NCI-H748 (cell line): ENCODE measurements around the gene UBAP2.

ENCODE experiments used
- DNase-seq: peaks from one replicate; lab custom pipeline; 2025; ENCODE audit not compliant: unreplicated experiment; lab: John Stamatoyannopoulos, UW

Gene UBAP2, protein sequence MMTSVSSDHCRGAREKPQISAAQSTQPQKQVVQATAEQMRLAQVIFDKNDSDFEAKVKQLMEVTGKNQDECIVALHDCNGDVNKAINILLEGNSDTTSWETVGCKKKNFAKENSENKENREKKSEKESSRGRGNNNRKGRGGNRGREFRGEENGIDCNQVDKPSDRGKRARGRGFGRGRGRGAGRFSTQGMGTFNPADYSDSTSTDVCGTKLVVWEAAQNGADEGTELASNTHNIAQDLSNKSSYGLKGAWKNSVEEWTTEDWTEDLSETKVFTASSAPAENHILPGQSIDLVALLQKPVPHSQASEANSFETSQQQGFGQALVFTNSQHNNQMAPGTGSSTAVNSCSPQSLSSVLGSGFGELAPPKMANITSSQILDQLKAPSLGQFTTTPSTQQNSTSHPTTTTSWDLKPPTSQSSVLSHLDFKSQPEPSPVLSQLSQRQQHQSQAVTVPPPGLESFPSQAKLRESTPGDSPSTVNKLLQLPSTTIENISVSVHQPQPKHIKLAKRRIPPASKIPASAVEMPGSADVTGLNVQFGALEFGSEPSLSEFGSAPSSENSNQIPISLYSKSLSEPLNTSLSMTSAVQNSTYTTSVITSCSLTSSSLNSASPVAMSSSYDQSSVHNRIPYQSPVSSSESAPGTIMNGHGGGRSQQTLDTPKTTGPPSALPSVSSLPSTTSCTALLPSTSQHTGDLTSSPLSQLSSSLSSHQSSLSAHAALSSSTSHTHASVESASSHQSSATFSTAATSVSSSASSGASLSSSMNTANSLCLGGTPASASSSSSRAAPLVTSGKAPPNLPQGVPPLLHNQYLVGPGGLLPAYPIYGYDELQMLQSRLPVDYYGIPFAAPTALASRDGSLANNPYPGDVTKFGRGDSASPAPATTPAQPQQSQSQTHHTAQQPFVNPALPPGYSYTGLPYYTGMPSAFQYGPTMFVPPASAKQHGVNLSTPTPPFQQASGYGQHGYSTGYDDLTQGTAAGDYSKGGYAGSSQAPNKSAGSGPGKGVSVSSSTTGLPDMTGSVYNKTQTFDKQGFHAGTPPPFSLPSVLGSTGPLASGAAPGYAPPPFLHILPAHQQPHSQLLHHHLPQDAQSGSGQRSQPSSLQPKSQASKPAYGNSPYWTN

DNA sequence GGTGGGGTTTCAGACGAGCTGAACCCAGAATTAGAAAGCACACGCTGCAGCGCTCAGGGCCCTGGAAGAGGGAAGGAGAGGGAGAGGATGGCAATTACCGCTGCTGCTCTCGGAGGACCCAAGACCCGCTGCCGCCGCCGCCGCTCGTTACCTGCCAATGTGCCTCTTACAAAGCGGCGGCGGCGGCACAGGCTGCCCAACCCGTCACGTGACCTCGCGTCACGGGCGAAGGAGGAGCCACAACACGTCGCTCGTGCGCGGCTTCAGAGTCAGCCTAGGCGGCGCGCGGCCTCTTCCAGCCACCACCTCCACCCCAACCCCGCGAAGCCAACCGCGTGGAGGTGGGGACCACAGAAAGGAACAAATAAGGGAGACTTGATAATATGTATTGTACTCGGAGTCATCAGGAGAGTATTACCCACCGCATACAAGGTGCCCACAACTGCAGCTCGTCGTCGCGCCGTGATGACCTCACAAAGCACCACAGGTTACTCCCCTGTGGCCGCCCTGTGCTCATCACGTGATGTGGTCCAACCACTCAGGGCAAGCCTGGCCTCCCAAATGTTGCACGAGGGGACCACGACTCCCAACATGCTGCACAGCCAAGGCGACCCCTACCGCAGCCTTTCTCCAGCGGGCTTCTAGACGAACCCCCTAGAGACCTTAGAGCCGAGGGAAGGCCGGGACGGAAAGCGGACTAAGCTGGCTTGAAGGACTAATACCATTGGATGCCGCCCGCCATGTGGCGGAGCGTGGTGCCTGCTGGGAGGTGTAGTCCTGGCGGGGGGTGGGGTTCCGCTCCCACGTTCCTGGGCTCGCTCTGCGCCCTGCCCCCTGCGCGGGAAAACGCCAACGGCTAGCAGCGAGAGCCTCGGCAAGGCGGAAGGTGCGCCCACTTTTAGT, at the start of gene UBAP2:
Gene UBAP2 (minus strand): TSS at position 161 of the 903 bp plus-strand sequence. CDS start 31,739 bp downstream, outside the sequence.
- DNase-seq, result peak; percentile 98

DNA sequence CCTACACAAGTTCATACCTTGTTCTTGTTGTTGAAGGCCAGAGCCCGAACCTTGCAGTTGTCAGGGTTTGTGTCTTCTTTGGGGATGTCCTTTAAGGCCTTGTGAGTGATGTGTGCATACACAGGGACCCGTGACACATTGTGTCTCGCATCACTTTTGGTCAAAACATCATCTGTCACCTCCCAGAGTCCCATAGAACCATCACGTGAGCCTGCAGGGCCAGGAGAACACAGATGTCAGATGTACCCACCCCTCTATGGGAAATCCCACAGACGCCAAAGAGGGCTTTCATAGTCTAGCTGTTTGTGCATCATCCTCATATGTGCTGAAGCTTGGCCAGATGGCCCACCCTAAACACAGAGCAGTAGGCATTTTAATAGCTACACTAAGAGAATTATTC, 49.6 kb upstream of the UBAP2 start:
- no peak for DNase-seq

GRCh38 chr9:34097865-34098264, 49.2 kb upstream of the UBAP2 start:
- DNase-seq, result no peak

DNA sequence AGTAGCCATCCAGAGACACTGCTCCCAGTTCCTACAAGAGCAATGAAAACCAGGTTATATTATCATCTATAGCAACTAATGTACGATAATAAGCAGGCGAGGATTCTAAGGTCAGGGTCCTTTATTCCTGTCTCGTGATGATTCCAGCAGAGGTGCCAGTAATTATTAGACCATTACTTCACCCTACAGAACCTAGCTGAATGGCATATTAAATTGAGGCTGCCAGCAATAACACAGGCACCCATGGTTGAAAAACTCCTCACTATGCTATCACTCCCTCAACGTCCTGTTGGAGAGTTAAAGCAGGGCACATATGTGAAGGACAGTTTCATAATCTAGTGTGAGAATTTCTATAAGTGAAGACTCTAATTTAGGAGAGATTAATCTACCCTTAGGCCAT, 48.1 kb upstream of the UBAP2 start:
- DNase-seq, result no peak

- DNase-seq, result no peak
These were observed 44.9 kb upstream of the UBAP2 start for GRCh38 chr9:34093578-34093977.

- no peak for DNase-seq
These were observed 40.6 kb upstream of the UBAP2 start for GRCh38 chr9:34089311-34089710.

DNA sequence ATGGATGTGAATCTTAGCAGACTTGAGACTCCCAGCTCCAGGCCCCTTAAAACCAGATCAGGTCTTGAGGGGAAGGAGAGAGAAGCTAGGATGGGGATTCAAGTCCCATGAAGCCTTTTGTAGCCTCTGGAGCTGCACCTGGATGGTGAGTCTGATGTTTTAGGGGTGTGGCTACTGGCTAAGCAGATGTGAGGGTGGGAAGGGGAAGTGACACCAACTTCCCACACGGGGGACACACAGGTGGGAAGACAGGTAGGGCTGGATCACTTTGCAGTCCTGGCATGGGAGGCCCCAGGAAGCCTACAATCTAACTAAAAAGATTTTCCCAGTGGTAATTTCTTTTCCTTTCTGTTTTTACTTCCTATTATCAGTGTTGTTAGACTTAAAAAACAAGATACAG, 38.7 kb upstream of the UBAP2 start:
- DNase-seq, result no peak

DNA sequence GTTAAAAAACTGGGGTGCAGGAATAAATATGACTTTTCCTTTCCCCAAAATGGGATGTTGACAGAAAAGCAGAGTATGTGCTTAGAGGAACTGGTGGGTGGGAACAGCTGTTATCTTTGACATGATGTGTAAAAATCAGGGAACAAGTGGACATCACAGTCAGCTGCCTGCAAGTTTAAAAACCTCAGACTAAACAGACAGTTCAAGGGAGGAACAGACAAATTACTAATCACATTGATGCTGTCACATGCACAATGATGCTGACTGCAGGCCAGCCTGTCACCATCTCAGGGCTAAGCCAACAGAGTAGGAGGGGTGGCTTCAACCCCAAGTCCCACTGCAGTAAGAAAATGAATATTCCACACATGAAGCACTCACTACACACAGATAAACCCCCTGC, 38.2 kb upstream of the UBAP2 start:
- no peak for DNase-seq

GRCh38 chr9:34085581-34086500, 37.2 kb upstream of the UBAP2 start:
- no peak for DNase-seq

- no peak for DNase-seq
These were observed 35.9 kb upstream of the UBAP2 start for GRCh38 chr9:34084562-34084961.

DNA sequence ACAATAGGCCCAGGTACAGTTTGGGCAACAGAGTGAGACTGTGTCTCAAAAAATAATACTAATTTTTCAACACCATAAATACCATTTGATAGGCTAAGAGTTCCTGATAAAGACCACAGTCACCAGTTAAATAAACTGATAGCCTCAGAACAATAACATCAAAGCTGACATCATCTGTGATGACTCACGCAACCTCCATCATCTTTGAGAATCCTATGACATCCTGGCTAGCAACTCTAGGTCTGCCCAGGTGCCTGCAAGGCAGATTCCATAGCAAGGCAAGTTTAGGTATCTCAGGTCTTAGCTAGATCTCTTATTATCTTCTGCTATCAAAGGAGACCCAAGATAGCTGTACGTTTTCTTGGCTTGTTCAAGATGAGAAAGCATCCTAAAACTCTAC, 30.5 kb upstream of the UBAP2 start:
- no peak for DNase-seq

- no peak for DNase-seq
These were observed 24.3 kb upstream of the UBAP2 start for GRCh38 chr9:34072868-34073590.

DNA sequence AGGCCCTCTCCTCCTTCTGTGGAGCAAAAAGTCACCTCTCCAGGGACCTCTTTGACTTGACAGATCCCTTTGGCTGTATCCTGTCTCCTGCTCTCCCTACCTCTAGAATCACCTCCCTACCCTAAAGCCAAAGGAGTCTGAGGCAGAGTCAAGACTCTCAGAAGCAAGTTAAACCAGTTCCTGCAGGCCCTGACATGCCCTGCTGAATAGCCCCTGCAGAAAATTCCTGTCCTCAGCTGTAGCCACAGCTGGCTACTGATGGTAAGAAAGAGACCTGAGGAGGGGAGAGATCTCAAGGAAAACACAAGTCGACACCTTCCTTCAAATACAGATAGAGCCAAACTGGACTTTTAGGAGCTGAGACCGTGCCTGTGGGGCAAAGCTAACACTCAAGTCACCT, 23.7 kb upstream of the UBAP2 start:
- peak; percentile 39 for DNase-seq

DNA sequence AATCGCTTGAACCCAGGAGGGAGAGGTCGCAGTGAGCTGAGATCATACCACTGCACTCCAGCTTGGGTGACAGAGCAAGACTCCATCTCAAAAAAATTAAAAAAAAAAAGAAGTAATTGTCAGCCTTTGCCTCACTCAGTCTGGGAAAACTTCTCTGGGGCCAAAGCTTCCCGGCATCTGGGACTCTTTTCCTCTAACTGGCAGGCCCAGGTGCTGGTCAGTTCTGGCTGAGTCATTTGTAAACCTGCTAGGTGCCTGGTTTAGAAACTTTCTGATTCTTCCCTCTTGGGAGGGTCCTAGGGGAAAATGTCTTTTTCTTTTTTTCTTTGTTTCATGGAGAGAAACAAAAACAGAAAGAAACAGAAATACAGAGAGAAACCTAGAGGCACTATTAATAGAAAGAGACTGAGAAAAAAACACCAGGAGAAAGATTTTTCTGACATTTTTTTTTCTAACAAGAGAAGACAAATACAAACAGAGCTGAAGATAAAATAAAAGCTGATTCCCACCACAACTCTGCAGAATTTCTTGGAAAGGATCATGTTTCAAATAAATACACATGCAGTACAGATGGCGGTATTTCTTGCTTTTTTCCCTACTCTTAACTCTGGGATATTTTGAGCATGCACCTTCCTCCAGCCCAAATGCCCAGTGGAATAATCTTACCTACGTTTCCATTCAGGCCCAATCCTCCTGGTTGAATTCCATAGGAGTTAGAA, 22.1 kb upstream of the UBAP2 start:
- DNase-seq, result no peak

- DNase-seq, result no peak
These were observed 21.1 kb upstream of the UBAP2 start for GRCh38 chr9:34069831-34070230.

GRCh38 chr9:34065541-34065940, 16.9 kb upstream of the UBAP2 start:
- no peak for DNase-seq

DNA sequence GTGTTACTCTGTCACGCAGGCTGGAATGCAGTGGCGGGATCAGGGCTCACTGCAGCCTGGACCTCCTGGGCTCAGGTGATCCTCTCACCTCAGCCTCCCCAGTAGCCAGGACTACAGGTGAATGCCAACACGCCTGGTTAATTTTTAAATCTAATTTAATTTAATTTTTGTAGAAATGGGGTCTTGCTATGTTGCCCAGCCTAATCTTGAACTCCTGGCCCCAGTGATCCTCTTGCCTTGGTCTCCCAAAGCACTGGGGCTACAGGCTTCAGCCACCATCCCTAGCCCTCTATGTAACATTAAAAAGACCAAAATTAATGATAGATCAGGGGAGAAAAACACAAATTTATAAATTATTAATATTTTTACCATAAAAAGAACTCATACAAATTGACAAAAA, 11.3 kb upstream of the UBAP2 start:
- no peak for DNase-seq

DNA sequence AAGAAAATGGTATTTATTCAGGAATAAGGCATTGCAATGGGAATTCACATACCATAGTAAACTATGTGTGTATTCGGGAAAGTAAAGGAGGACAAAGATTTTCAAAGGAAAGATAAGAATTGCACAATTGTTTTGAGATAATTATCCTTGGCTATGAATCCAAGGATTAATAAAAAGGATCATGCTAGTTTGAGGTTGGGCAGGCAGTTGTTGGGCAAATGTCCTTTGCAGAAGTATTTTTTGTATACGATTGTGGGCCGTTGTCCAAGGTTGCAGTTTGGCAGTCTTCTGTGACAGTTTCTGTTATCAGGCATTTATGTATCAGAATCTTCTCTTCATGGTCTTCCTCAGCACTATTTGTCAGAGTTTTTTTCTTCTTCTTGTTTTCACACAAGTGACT, 10.6 kb upstream of the UBAP2 start:
- no peak for DNase-seq
